Astrocyte (in vitro differentiated cells and primary cell): ENCODE measurements around the gene CROCC2. TPM values are rescaled to one million over a fixed set of nuclear protein-coding genes. Genes with fewer than 3 reads are reported as not detected.

Experiments used
- DNase-seq: peaks from one replicate; pipeline ENCODE4 v3.0.0-alpha.2; 2010; ENCODE audit warnings: low read depth
- FAIRE-seq: peaks from 2 replicates; lab custom pipeline; 2011; peaks lifted over from hg19 to GRCh38; lab: Jason Lieb, UNC
- H2AFZ ChIP-seq: 2 replicates; pipeline ENCODE4 v1.6.0; 2012; ENCODE audit warnings: low read depth, low read length, inconsistent platforms
- H3K27ac ChIP-seq: 2 replicates; pipeline ENCODE4 v1.5.1; 2011; ENCODE audit warnings: low read depth, low read length, inconsistent platforms
- H3K27me3 ChIP-seq: 2 replicates; pipeline ENCODE4 v1.6.0; 2011; ENCODE audit warnings: low read length, inconsistent platforms; ENCODE audit not compliant: insufficient read depth
- H3K36me3 ChIP-seq: 2 replicates; pipeline ENCODE4 v1.5.1; 2011; ENCODE audit warnings: low read length, inconsistent platforms; ENCODE audit not compliant: insufficient read depth
- H3K4me1 ChIP-seq: 2 replicates; pipeline ENCODE4 v1.5.1; 2011; ENCODE audit warnings: low read length, inconsistent platforms; ENCODE audit not compliant: insufficient read depth
- H3K4me2 ChIP-seq: 2 replicates; pipeline ENCODE4 v1.6.0; 2012; ENCODE audit warnings: low read length, inconsistent platforms
- H3K4me3 ChIP-seq: 2 replicates; pipeline ENCODE4 v1.5.1; 2011; ENCODE audit warnings: low read depth, mild to moderate bottlenecking, low read length, inconsistent platforms; ENCODE audit not compliant: insufficient read depth
- H3K79me2 ChIP-seq: 2 replicates; pipeline ENCODE4 v1.6.0; 2012; ENCODE audit warnings: mild to moderate bottlenecking, low read length, inconsistent platforms; ENCODE audit not compliant: insufficient read depth
- H3K9ac ChIP-seq: 2 replicates; pipeline ENCODE4 v1.6.0; 2012; ENCODE audit warnings: mild to moderate bottlenecking, low read length, inconsistent platforms
- H3K9me3 ChIP-seq: 2 replicates; pipeline ENCODE4 v1.5.1; 2012; ENCODE audit warnings: low read depth, mild to moderate bottlenecking, low read length, inconsistent platforms; ENCODE audit not compliant: insufficient read depth
- H4K20me1 ChIP-seq: 2 replicates; pipeline ENCODE4 v1.6.0; 2012; ENCODE audit warnings: low read length, inconsistent platforms; ENCODE audit not compliant: insufficient read depth
- H3K27ac Mint-ChIP-seq: one replicate; pipeline ENCODE4 v1.8.0; 2021; ENCODE audit warnings: mild to moderate bottlenecking, mixed read lengths; ENCODE audit not compliant: unreplicated experiment
- H3K27me3 Mint-ChIP-seq: one replicate; pipeline ENCODE4 v1.8.0; 2021; ENCODE audit warnings: low read depth, mixed read lengths; ENCODE audit not compliant: unreplicated experiment
- H3K36me3 Mint-ChIP-seq: one replicate; pipeline ENCODE4 v1.8.0; 2021; ENCODE audit warnings: low read depth, mixed read lengths; ENCODE audit not compliant: unreplicated experiment
- H3K4me1 Mint-ChIP-seq: one replicate; pipeline ENCODE4 v1.8.0; 2021; ENCODE audit warnings: low read depth, mixed read lengths; ENCODE audit not compliant: unreplicated experiment
- H3K4me3 Mint-ChIP-seq: one replicate; pipeline ENCODE4 v1.8.0; 2021; ENCODE audit warnings: mild to moderate bottlenecking, moderate library complexity, mixed read lengths; ENCODE audit not compliant: unreplicated experiment
- H3K9me3 Mint-ChIP-seq: one replicate; pipeline ENCODE4 v1.8.0; 2021; ENCODE audit warnings: mild to moderate bottlenecking, mixed read lengths; ENCODE audit not compliant: unreplicated experiment
- CTCF ChIP-seq: IDR thresholded peaks from 2 replicates; pipeline ENCODE4 v1.5.1; 2011; ENCODE audit warnings: low read depth, mild to moderate bottlenecking, inconsistent platforms, low read length, moderate library complexity; ENCODE audit not compliant: insufficient read depth
- EZH2 ChIP-seq: IDR thresholded peaks from 2 replicates; pipeline ENCODE4 v1.6.1; 2012; ENCODE audit warnings: mild to moderate bottlenecking, low read length, inconsistent platforms; ENCODE audit not compliant: insufficient read depth
- total RNA-seq: library from RNA; stranded (reverse); gene quantifications from 2 replicates; pipeline ENCODE4 v1.2.1, GENCODE V29; 2021

Gene CROCC2
- total RNA-seq, 1 donor from 2014 or later, result not detected

GRCh38 chr2:241014224-241014623, 108.1 kb downstream of the CROCC2 start:
- peaks cover 15% of the 10 kb centered on the region for H3K4me1 ChIP-seq
- H3K27me3 ChIP-seq, result no peaks in the 10 kb centered on the region
- Mint-ChIP-seq H3K9me3 (peaks cover 4% of the 10 kb centered on the region), H3K4me3 (no peak overlapping the region), H3K27me3 (peaks cover 15% of the 10 kb centered on the region), H3K4me1 (peaks cover 1% of the 10 kb centered on the region), H3K27ac (no peak overlapping the region), H3K36me3 (peaks cover 3% of the 10 kb centered on the region)
- H3K27ac ChIP-seq, result no peak overlapping the region
- H4K20me1 ChIP-seq, result no peaks in the 10 kb centered on the region
- TF ChIP-seq CTCF, result no peak
- no peak for TF ChIP-seq EZH2
- H3K36me3 ChIP-seq, result no peaks in the 10 kb centered on the region
- no peak overlapping the region for H3K4me2 ChIP-seq
- FAIRE-seq (no peak), DNase-seq (no peak)
- H3K79me2 ChIP-seq, result no peaks in the 10 kb centered on the region
- no peak overlapping the region for H2AFZ ChIP-seq
- H3K4me3 ChIP-seq, result no peak overlapping the region
- no peak overlapping the region for H3K9ac ChIP-seq
- H3K9me3 ChIP-seq, result no peaks in the 10 kb centered on the region

- H3K27ac Mint-ChIP-seq, result no peak overlapping the region
- H3K4me1 Mint-ChIP-seq, result peaks cover 1% of the 10 kb centered on the region
- Histone ChIP-seq H2AFZ (no peak overlapping the region), H4K20me1 (no peaks in the 10 kb centered on the region), H3K4me2 (no peak overlapping the region), H3K79me2 (no peaks in the 10 kb centered on the region), H3K36me3 (no peaks in the 10 kb centered on the region), H3K4me3 (no peak overlapping the region), H3K9me3 (no peaks in the 10 kb centered on the region), H3K27me3 (no peaks in the 10 kb centered on the region), H3K27ac (no peak overlapping the region), H3K9ac (no peak overlapping the region), H3K4me1 (peaks cover 10% of the 10 kb centered on the region)
- peaks cover 3% of the 10 kb centered on the region for H3K36me3 Mint-ChIP-seq
- no peak for FAIRE-seq
- H3K27me3 Mint-ChIP-seq, result peaks cover 14% of the 10 kb centered on the region
- DNase-seq, result no peak
- TF ChIP-seq EZH2 (no peak), CTCF (no peak)
- H3K4me3 Mint-ChIP-seq, result no peak overlapping the region
- peaks cover 4% of the 10 kb centered on the region for H3K9me3 Mint-ChIP-seq
These were observed 108.6 kb downstream of the CROCC2 start for GRCh38 chr2:241014764-241015163.

GRCh38 chr2:241015439-241015838, 109.3 kb downstream of the CROCC2 start:
- peaks cover 16% of the 10 kb centered on the region for H3K27me3 Mint-ChIP-seq
- no peaks in the 10 kb centered on the region for H3K4me1 Mint-ChIP-seq
- H3K36me3 ChIP-seq, result no peaks in the 10 kb centered on the region
- H3K9me3 Mint-ChIP-seq, result peaks cover 4% of the 10 kb centered on the region
- peaks cover 3% of the 10 kb centered on the region for H3K36me3 Mint-ChIP-seq
- no peak overlapping the region for H3K4me2 ChIP-seq
- no peak overlapping the region for H3K27ac ChIP-seq
- FAIRE-seq (no peak), DNase-seq (no peak)
- H3K27ac Mint-ChIP-seq, result no peak overlapping the region
- H3K9me3 ChIP-seq, result no peaks in the 10 kb centered on the region
- peaks cover 3% of the 10 kb centered on the region for H3K4me1 ChIP-seq
- H3K79me2 ChIP-seq, result no peaks in the 10 kb centered on the region
- H3K27me3 ChIP-seq, result no peaks in the 10 kb centered on the region
- TF ChIP-seq EZH2 (no peak), CTCF (no peak)
- H3K9ac ChIP-seq, result no peak overlapping the region
- H2AFZ ChIP-seq, result no peak overlapping the region
- H4K20me1 ChIP-seq, result no peaks in the 10 kb centered on the region
- no peak overlapping the region for H3K4me3 ChIP-seq
- H3K4me3 Mint-ChIP-seq, result no peak overlapping the region
